H9 (cell line): ENCODE measurements around the gene FGFR3. TPM values are rescaled to one million over a fixed set of nuclear protein-coding genes. Genes with fewer than 3 reads are reported as not detected.

Experiments used
- DNase-seq: peaks from one replicate; pipeline ENCODE4 v3.0.0-alpha.2; 2017
- H2AFZ ChIP-seq: one replicate; pipeline ENCODE4 v1.6.1; 2013; ENCODE audit warnings: mild to moderate bottlenecking, low read length, control low read depth, moderate library complexity
- H2AK5ac ChIP-seq: 2 replicates; pipeline ENCODE4 v1.6.1; 2013; ENCODE audit warnings: low read length, control low read depth, mixed read lengths; ENCODE audit not compliant: insufficient read length
- H2BK120ac ChIP-seq: one replicate; pipeline ENCODE4 v1.6.1; 2013; ENCODE audit warnings: low read depth, mild to moderate bottlenecking, low read length, control low read depth, inconsistent platforms; ENCODE audit not compliant: poor library complexity, severe bottlenecking
- H2BK12ac ChIP-seq: 2 replicates; pipeline ENCODE4 v1.6.1; 2013; ENCODE audit warnings: low read length, control low read depth, mixed read lengths, low read depth; ENCODE audit not compliant: insufficient read length
- H2BK15ac ChIP-seq: 2 replicates; pipeline ENCODE4 v1.6.1; 2013; ENCODE audit warnings: low read depth, low read length, control low read depth
- H2BK20ac ChIP-seq: one replicate; pipeline ENCODE4 v1.6.1; 2013; ENCODE audit warnings: low read depth, mild to moderate bottlenecking, low read length, control low read depth, inconsistent platforms; ENCODE audit not compliant: poor library complexity, severe bottlenecking
- H2BK5ac ChIP-seq: 2 replicates; pipeline ENCODE4 v1.6.1; 2013; ENCODE audit warnings: low read length, control low read depth, mixed read lengths; ENCODE audit not compliant: insufficient read length
- H3K14ac ChIP-seq: 2 replicates; pipeline ENCODE4 v1.6.1; 2013; ENCODE audit warnings: low read length, control low read depth; ENCODE audit not compliant: insufficient read depth
- H3K18ac ChIP-seq: 2 replicates; pipeline ENCODE4 v1.6.1; 2013; ENCODE audit warnings: low read depth, mild to moderate bottlenecking, mixed read lengths, low read length, control low read depth; ENCODE audit not compliant: insufficient read length
- H3K23ac ChIP-seq: 2 replicates; pipeline ENCODE4 v1.6.1; 2013; ENCODE audit warnings: low read length, control low read depth, mixed read lengths, low read depth; ENCODE audit not compliant: insufficient read length
- H3K23me2 ChIP-seq: 2 replicates; pipeline ENCODE4 v1.6.1; 2013; ENCODE audit warnings: low read depth, mild to moderate bottlenecking, mixed read lengths, low read length, control low read depth; ENCODE audit not compliant: insufficient read length, poor library complexity, severe bottlenecking
- H3K27ac ChIP-seq: 2 replicates; pipeline ENCODE4 v1.5.1; 2013; ENCODE audit warnings: low read length, control low read depth, mixed read lengths, low read depth; ENCODE audit not compliant: insufficient read length
- H3K27me3 ChIP-seq: 2 replicates; pipeline ENCODE4 v1.6.1; 2013; ENCODE audit warnings: low read length, control low read depth, inconsistent platforms; ENCODE audit not compliant: insufficient read depth
- H3K4ac ChIP-seq: 2 replicates; pipeline ENCODE4 v1.6.1; 2013; ENCODE audit warnings: low read depth, mild to moderate bottlenecking, control low read depth, inconsistent platforms, low read length, moderate library complexity
- H3K4me1 ChIP-seq: 2 replicates; pipeline ENCODE4 v1.6.1; 2013; ENCODE audit warnings: low read length, control low read depth, inconsistent platforms; ENCODE audit not compliant: insufficient read depth
- H3K4me2 ChIP-seq: 2 replicates; pipeline ENCODE4 v1.6.1; 2013; ENCODE audit warnings: low read length, control low read depth, mixed read lengths; ENCODE audit not compliant: insufficient read length, insufficient read depth
- H3K56ac ChIP-seq: 2 replicates; pipeline ENCODE4 v1.6.1; 2013; ENCODE audit warnings: low read depth, mild to moderate bottlenecking, mixed read lengths, low read length, control low read depth; ENCODE audit not compliant: insufficient read length
- H3K79me1 ChIP-seq: 2 replicates; pipeline ENCODE4 v1.6.1; 2013; ENCODE audit warnings: low read depth, mild to moderate bottlenecking, moderate library complexity, low read length, control low read depth, inconsistent platforms; ENCODE audit not compliant: insufficient read depth, poor library complexity, severe bottlenecking
- H3K79me2 ChIP-seq: 2 replicates; pipeline ENCODE4 v1.6.1; 2013; ENCODE audit warnings: low read length, control low read depth, inconsistent platforms; ENCODE audit not compliant: insufficient read depth
- H3K9ac ChIP-seq: 2 replicates; pipeline ENCODE4 v1.6.1; 2013; ENCODE audit warnings: low read length, control low read depth, mixed read lengths; ENCODE audit not compliant: insufficient read length; ENCODE audit errors: extremely low read depth
- H3K9me3 ChIP-seq: one replicate; pipeline ENCODE4 v1.6.1; 2013; ENCODE audit warnings: low read depth, low read length, inconsistent platforms; ENCODE audit not compliant: control insufficient read depth
- H3T11ph ChIP-seq: one replicate; pipeline ENCODE4 v1.6.1; 2013; ENCODE audit warnings: mild to moderate bottlenecking, low read length, control low read depth, inconsistent platforms
- H4K20me1 ChIP-seq: one replicate; pipeline ENCODE4 v1.6.1; 2013; ENCODE audit not compliant: control insufficient read depth, insufficient read length, insufficient read depth
- H4K5ac ChIP-seq: 2 replicates; pipeline ENCODE4 v1.6.1; 2013; ENCODE audit warnings: low read depth, mild to moderate bottlenecking, mixed read lengths, low read length, control low read depth; ENCODE audit not compliant: insufficient read length
- H4K8ac ChIP-seq: replicated peaks from 2 replicates; pipeline ENCODE4 v1.6.1; 2013; ENCODE audit warnings: low read length, control low read depth, mixed read lengths, low read depth; ENCODE audit not compliant: insufficient read length
- H4K91ac ChIP-seq: 2 replicates; pipeline ENCODE4 v1.6.1; 2013; ENCODE audit warnings: low read depth, mild to moderate bottlenecking, moderate library complexity, mixed read lengths, low read length, control low read depth; ENCODE audit not compliant: insufficient read length
- H3K27ac Mint-ChIP-seq, 3 experiments: 2 replicates in 2 of 3; 3 replicates in 1 of 3; pipeline ENCODE4 v1.8.0; 2020 to 2021; ENCODE audit warnings: mixed read lengths in 3 of 3, mild to moderate bottlenecking in 1 of 3, moderate library complexity in 1 of 3
- H3K27me3 Mint-ChIP-seq: 2 replicates; pipeline ENCODE4 v1.8.0; 2021; ENCODE audit warnings: low read depth, mild to moderate bottlenecking, moderate library complexity, mixed read lengths
- H3K36me3 Mint-ChIP-seq, 3 experiments: 2 replicates in 2 of 3; 3 replicates in 1 of 3; pipeline ENCODE4 v1.8.0; 2020 to 2021; ENCODE audit warnings: low read depth in 3 of 3, mixed read lengths in 3 of 3; ENCODE audit not compliant: insufficient read depth in 1 of 3
- H3K4me1 Mint-ChIP-seq, 2 experiments: 2 replicates each; pipeline ENCODE4 v1.8.0; 2020; ENCODE audit warnings: mixed read lengths in 2 of 2
- H3K4me3 Mint-ChIP-seq, 2 experiments: 2 replicates in 1 of 2; 3 replicates in 1 of 2; pipeline ENCODE4 v1.8.0; 2020 to 2021; ENCODE audit warnings: mild to moderate bottlenecking in 2 of 2, mixed read lengths in 2 of 2, moderate library complexity in 1 of 2
- H3K9me3 Mint-ChIP-seq, 2 experiments: 2 replicates in 1 of 2; 3 replicates in 1 of 2; pipeline ENCODE4 v1.8.0; 2020; ENCODE audit warnings: mild to moderate bottlenecking in 2 of 2, mixed read lengths in 2 of 2, moderate library complexity in 1 of 2
- WGBS: extraction: QIAGEN DNeasy Blood & Tissue Kit; methylation state at CpG from one replicate; pipeline ENCODE4 v1.1.7; 2013; ENCODE audit warnings: missing lambda C conversion rate, low lambda C conversion rate, mixed read lengths; ENCODE audit not compliant: insufficient read length; ENCODE audit errors: extremely low coverage; 5-methylcytosine and 5-hydroxymethylcytosine counted together
- total RNA-seq: library from RNA; stranded (reverse); gene quantifications from 2 replicates; pipeline ENCODE4 v1.2.1, GENCODE V29; 2021
- TF ChIP-seq, protein P1 (sequence below): fragments of 200-600 bp; sonication (generic); conservative IDR thresholded peaks from 3 replicates; pipeline ENCODE4 v1.8.0; 2021; ENCODE audit warnings: antibody characterized with exemption, mild to moderate bottlenecking

FGFR3 gene
- total RNA-seq, 1 experiment from 2014 or later, result 75.7 TPM

DNA sequence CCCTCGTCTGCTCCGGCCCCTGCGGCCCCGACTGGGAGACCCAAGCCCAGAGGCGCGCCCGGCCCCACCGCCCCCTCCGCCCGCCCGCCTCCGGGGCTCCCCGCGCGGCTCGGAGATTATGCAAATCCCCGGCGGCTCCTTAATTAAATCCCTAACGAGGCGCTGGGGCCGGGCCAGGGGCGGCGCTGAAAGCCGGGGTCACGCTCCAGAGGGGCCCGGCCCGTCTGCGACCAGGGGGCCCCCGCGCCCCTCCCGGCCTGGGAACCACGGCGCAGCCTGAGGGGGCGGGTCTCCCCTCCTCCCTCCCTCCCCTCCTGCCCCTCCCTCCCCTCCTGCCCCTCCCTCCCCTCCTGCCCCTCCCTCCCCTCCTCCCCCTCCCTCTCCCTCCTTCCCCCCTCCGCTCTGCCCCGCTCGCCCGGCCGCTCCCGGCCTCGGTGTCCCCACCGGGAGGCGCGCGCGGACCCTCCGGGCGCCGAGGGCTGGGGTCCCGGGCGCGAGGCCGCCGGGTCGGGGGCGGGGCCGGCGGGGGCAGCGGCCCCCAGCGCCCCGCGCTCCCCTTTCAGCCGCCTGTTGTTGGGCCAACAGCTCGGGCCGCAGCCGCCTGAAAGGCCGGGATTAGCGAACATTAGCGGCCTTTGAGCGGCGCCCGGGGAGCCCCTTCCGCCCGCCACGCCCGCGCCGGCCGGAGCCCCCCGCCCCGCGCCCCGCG, 25.9 kb upstream of the FGFR3 start:
- WGBS, result no CpG with 5 or more reads among the region's 84 CpGs

More for the DNA sequence above, 25.9 kb upstream of the FGFR3 start:
- Histone ChIP-seq H2AFZ (no peak overlapping the region), H3K9me3 (no peaks in the 10 kb centered on the region), H2BK120ac (no peak overlapping the region), H3K23ac (no peak overlapping the region), H4K8ac (no peak overlapping the region), H3K14ac (no peak overlapping the region), H4K91ac (no peak overlapping the region), H2BK5ac (no peak overlapping the region), H3K79me1 (no peaks in the 10 kb centered on the region), H4K20me1 (no peaks in the 10 kb centered on the region), H2BK12ac (no peak overlapping the region), H3K27me3 (no peaks in the 10 kb centered on the region), H3K18ac (no peak overlapping the region), H3K79me2 (no peaks in the 10 kb centered on the region), H2BK15ac (no peak overlapping the region), H3K9ac (no peak overlapping the region), H3K56ac (no peak overlapping the region), H2BK20ac (no peak overlapping the region), H3K4me1 (no peaks in the 10 kb centered on the region; the same call in 1 of the 2 replicates), H3K27ac (no peak overlapping the region), H4K5ac (no peak overlapping the region), H3K23me2 (peaks cover 3% of the 10 kb centered on the region), H3K4me2 (no peak overlapping the region), H2AK5ac (no peak overlapping the region), H3T11ph (no peak overlapping the region), H3K4ac (no peak overlapping the region)
- Mint-ChIP-seq H3K27ac (no peak overlapping the region), H3K4me1 (peaks cover 13 to 31% of the 10 kb centered on the region in 2 experiments), H3K9me3 (no peaks in the 10 kb centered on the region), H3K4me3 (no peak overlapping the region), H3K36me3 (no peaks in the 10 kb centered on the region), H3K27me3 (peaks cover 15% of the 10 kb centered on the region)
- TF ChIP-seq, protein P1, sequence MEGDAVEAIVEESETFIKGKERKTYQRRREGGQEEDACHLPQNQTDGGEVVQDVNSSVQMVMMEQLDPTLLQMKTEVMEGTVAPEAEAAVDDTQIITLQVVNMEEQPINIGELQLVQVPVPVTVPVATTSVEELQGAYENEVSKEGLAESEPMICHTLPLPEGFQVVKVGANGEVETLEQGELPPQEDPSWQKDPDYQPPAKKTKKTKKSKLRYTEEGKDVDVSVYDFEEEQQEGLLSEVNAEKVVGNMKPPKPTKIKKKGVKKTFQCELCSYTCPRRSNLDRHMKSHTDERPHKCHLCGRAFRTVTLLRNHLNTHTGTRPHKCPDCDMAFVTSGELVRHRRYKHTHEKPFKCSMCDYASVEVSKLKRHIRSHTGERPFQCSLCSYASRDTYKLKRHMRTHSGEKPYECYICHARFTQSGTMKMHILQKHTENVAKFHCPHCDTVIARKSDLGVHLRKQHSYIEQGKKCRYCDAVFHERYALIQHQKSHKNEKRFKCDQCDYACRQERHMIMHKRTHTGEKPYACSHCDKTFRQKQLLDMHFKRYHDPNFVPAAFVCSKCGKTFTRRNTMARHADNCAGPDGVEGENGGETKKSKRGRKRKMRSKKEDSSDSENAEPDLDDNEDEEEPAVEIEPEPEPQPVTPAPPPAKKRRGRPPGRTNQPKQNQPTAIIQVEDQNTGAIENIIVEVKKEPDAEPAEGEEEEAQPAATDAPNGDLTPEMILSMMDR, result no peak
- peak; percentile 69 for DNase-seq
